Neural cell (in vitro differentiated cells): ENCODE results near the gene EEF2K. TPM values are rescaled to one million over a fixed set of nuclear protein-coding genes. Genes with fewer than 3 reads are reported as not detected.

Experiments
- H2AFZ ChIP-seq: fragments of 200-600, 300-800 bp; sonication (generic), shearing (Covaris generic); 2 replicates; pipeline ENCODE4 v1.6.0; 2014; ENCODE audit warnings: low read depth, mild to moderate bottlenecking, antibody characterized with exemption, low read length, moderate library complexity
- H3F3A ChIP-seq: fragments of 200-600 bp; shearing (Covaris generic); 2 replicates; pipeline ENCODE4 v1.6.1; 2016; ENCODE audit warnings: mild to moderate bottlenecking, moderate library complexity, mixed read lengths, antibody characterized with exemption, low read length; ENCODE audit not compliant: insufficient read depth, poor library complexity, severe bottlenecking
- H3K27ac ChIP-seq: fragments of 200-600, 300-800 bp; sonication (generic), shearing (Covaris generic); 2 replicates; pipeline ENCODE4 v1.5.1; 2014; ENCODE audit warnings: mild to moderate bottlenecking, low read length, moderate library complexity
- H3K27me3 ChIP-seq: fragments of 300-800, 200-600 bp; sonication (generic), shearing (Covaris generic); 2 replicates; pipeline ENCODE4 v1.6.0; 2014; ENCODE audit warnings: mild to moderate bottlenecking, low read depth, low read length, moderate library complexity; ENCODE audit not compliant: insufficient read depth
- H3K36me3 ChIP-seq: fragments of 300-800, 200-600 bp; sonication (generic), shearing (Covaris generic); 2 replicates; pipeline ENCODE4 v1.5.1; 2014; ENCODE audit warnings: mild to moderate bottlenecking, antibody characterized with exemption, low read length, moderate library complexity; ENCODE audit not compliant: insufficient read depth
- H3K4me2 ChIP-seq: fragments of 300-800, 200-600 bp; sonication (generic), shearing (Covaris generic); 2 replicates; pipeline ENCODE4 v1.6.0; 2014; ENCODE audit warnings: mild to moderate bottlenecking, low read length
- H3K4me3 ChIP-seq: fragments of 300-800, 200-600 bp; sonication (generic), shearing (Covaris generic); 2 replicates; pipeline ENCODE4 v1.5.1; 2014; ENCODE audit warnings: mild to moderate bottlenecking, low read length, moderate library complexity
- H3K79me2 ChIP-seq: fragments of 200-600 bp; shearing (Covaris generic); replicated peaks from 2 replicates; pipeline ENCODE4 v1.6.0; 2014; ENCODE audit warnings: mild to moderate bottlenecking, low read length, moderate library complexity; ENCODE audit not compliant: insufficient read depth
- H3K9ac ChIP-seq: fragments of 300-800, 200-600 bp; sonication (generic), shearing (Covaris generic); 2 replicates; pipeline ENCODE4 v1.6.1; 2016; ENCODE audit warnings: mild to moderate bottlenecking, low read length, mixed read lengths
- H3K9me2 ChIP-seq: fragments of 200-600 bp; shearing (Covaris generic); 2 replicates; pipeline ENCODE4 v1.6.1; 2016; ENCODE audit warnings: mild to moderate bottlenecking, low read length, mixed read lengths; ENCODE audit not compliant: insufficient read depth
- H3K9me3 ChIP-seq: fragments of 200-600, 300-800 bp; sonication (generic), shearing (Covaris generic); 2 replicates; pipeline ENCODE4 v1.6.1; 2016; ENCODE audit warnings: mild to moderate bottlenecking, mixed run types, low read length, moderate library complexity, mixed read lengths
- H4K20me1 ChIP-seq: fragments of 200-600 bp; shearing (Covaris generic); 2 replicates; pipeline ENCODE4 v1.6.1; 2016; ENCODE audit warnings: mild to moderate bottlenecking, mixed run types; ENCODE audit not compliant: insufficient read depth
- CTCF ChIP-seq: fragments of 450-650 bp; IDR thresholded peaks from 2 replicates; pipeline ENCODE4 v1.5.1; 2014; ENCODE audit warnings: antibody characterized with exemption, mild to moderate bottlenecking, moderate library complexity; ENCODE audit not compliant: poor library complexity, severe bottlenecking
- EP300 ChIP-seq: fragments of 450-650 bp; conservative IDR thresholded peaks from 2 replicates; pipeline ENCODE4 v1.6.1; 2014; ENCODE audit warnings: antibody characterized with exemption, mild to moderate bottlenecking, moderate library complexity; ENCODE audit not compliant: poor library complexity, severe bottlenecking
- EZH2 ChIP-seq: fragments of 200-600, 300-800 bp; shearing (Covaris generic), sonication (generic); IDR thresholded peaks from 2 replicates; pipeline ENCODE4 v1.6.1; 2014; ENCODE audit warnings: antibody characterized with exemption, low read length, borderline replicate concordance, mild to moderate bottlenecking; ENCODE audit not compliant: insufficient read depth, poor library complexity, severe bottlenecking
- MXI1 ChIP-seq: fragments of 450-650 bp; conservative IDR thresholded peaks from 2 replicates; pipeline ENCODE4 v1.6.1; 2014; ENCODE audit warnings: antibody characterized with exemption, mild to moderate bottlenecking; ENCODE audit not compliant: poor library complexity, severe bottlenecking
- POLR2AphosphoS5 ChIP-seq: IDR thresholded peaks from 2 replicates; pipeline ENCODE4 v1.6.1; 2012
- RAD21 ChIP-seq: fragments of 450-650 bp; conservative IDR thresholded peaks from 2 replicates; pipeline ENCODE4 v1.6.1; 2014; ENCODE audit warnings: antibody characterized with exemption, mild to moderate bottlenecking, moderate library complexity
- REST ChIP-seq: IDR thresholded peaks from 2 replicates; pipeline ENCODE4 v1.6.1; 2012; ENCODE audit warnings: borderline replicate concordance
- SMC3 ChIP-seq: fragments of 450-650 bp; conservative IDR thresholded peaks from 2 replicates; pipeline ENCODE4 v1.6.1; 2014; ENCODE audit warnings: antibody characterized with exemption, mild to moderate bottlenecking, moderate library complexity; ENCODE audit not compliant: poor library complexity
- TAF1 ChIP-seq: IDR thresholded peaks from 2 replicates; pipeline ENCODE4 v1.6.1; 2012; ENCODE audit warnings: low read depth
- polyA plus RNA-seq: library from polyadenylated mRNA; depleted of rRNA; stranded (reverse); fragments of >200 nt; gene quantifications from 2 replicates; pipeline ENCODE4 v1.2.3, GENCODE V29; 2014

Gene EEF2K
- polyA plus RNA-seq, 1 donor from 2014 or later, result 7.2 TPM

GRCh38 chr16:22252317-22252716, 46.2 kb downstream of the EEF2K start:
- H3K27ac ChIP-seq, result no peak overlapping the region
- H3K4me3 ChIP-seq, result no peak overlapping the region
- H2AFZ ChIP-seq, result no peak overlapping the region
- no peak overlapping the region for H3K9ac ChIP-seq
- H4K20me1 ChIP-seq, result no peaks in the 10 kb centered on the region
- no peaks in the 10 kb centered on the region for H3K9me2 ChIP-seq
- TF ChIP-seq MXI1 (no peak), SMC3 (no peak), EP300 (no peak), CTCF (no peak)
- no peaks in the 10 kb centered on the region for H3K79me2 ChIP-seq
- no peak overlapping the region for H3K4me2 ChIP-seq
- no peaks in the 10 kb centered on the region for H3K9me3 ChIP-seq
- no peaks in the 10 kb centered on the region for H3K27me3 ChIP-seq
- no peaks in the 10 kb centered on the region for H3K36me3 ChIP-seq
- H3F3A ChIP-seq, result no peaks in the 10 kb centered on the region

GRCh38 chr16:22253272-22253671, 47.2 kb downstream of the EEF2K start:
- no peaks in the 10 kb centered on the region for H3K36me3 ChIP-seq
- no peak overlapping the region for H3K4me3 ChIP-seq
- no peaks in the 10 kb centered on the region for H3K27me3 ChIP-seq
- no peaks in the 10 kb centered on the region for H4K20me1 ChIP-seq
- H3K27ac ChIP-seq, result no peak overlapping the region
- no peaks in the 10 kb centered on the region for H3K9me3 ChIP-seq
- H2AFZ ChIP-seq, result no peak overlapping the region
- no peaks in the 10 kb centered on the region for H3K9me2 ChIP-seq
- no peaks in the 10 kb centered on the region for H3K79me2 ChIP-seq
- H3F3A ChIP-seq, result no peaks in the 10 kb centered on the region
- TF ChIP-seq EP300 (no peak), SMC3 (no peak), TAF1 (no peak), EZH2 (no peak), CTCF (no peak), RAD21 (no peak), POLR2AphosphoS5 (no peak), MXI1 (no peak), REST (no peak)
- H3K9ac ChIP-seq, result no peak overlapping the region
- no peak overlapping the region for H3K4me2 ChIP-seq
